ENCODE data around the gene PRPF19.

The PRPF19 gene

GRCh38 chr11:60936467-60937143 is 30.2 kb upstream of the PRPF19 start:
- Histone ChIP-seq H3K27me3 (ENCODE audit: insufficient read depth, low read length, poor library complexity) (peaks cover 4% of the 10 kb centered on the region), H3K4me1 (ENCODE audit: insufficient read depth, low read length) (no peaks in the 10 kb centered on the region), H3K79me2 (ENCODE audit: insufficient read depth, low read length) (no peaks in the 10 kb centered on the region), H3K9me3 (ENCODE audit: insufficient read depth, low read length, severe bottlenecking) (no peaks in the 10 kb centered on the region), H3K4me2 (ENCODE audit: insufficient read depth, low read length) (no peak overlapping the region), H3K9ac (ENCODE audit: low read depth, low read length) (no peak overlapping the region), H2AFZ (ENCODE audit: low read depth, low read length) (no peak overlapping the region), H3K36me3 (ENCODE audit: insufficient read depth, low read length) (no peaks in the 10 kb centered on the region), H3K27ac (ENCODE audit: low read length) (no peak overlapping the region), H4K20me1 (ENCODE audit: insufficient read depth, low read length) (no peaks in the 10 kb centered on the region), H3K4me3 (ENCODE audit: low read depth in 1 of 2, low read length in 2 of 2) (no peak overlapping the region)
- DNase-seq (no peak), ATAC-seq (ENCODE audit: insufficient read depth, low read depth) (no peak)
- TF ChIP-seq EZH2 (IDR thresholded peaks at IDR 0.05; ENCODE audit: borderline replicate concordance, low read depth, low read length, severe bottlenecking): no peak
- TF ChIP-seq, protein P1, sequence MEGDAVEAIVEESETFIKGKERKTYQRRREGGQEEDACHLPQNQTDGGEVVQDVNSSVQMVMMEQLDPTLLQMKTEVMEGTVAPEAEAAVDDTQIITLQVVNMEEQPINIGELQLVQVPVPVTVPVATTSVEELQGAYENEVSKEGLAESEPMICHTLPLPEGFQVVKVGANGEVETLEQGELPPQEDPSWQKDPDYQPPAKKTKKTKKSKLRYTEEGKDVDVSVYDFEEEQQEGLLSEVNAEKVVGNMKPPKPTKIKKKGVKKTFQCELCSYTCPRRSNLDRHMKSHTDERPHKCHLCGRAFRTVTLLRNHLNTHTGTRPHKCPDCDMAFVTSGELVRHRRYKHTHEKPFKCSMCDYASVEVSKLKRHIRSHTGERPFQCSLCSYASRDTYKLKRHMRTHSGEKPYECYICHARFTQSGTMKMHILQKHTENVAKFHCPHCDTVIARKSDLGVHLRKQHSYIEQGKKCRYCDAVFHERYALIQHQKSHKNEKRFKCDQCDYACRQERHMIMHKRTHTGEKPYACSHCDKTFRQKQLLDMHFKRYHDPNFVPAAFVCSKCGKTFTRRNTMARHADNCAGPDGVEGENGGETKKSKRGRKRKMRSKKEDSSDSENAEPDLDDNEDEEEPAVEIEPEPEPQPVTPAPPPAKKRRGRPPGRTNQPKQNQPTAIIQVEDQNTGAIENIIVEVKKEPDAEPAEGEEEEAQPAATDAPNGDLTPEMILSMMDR (IDR thresholded peaks at IDR 0.05; ENCODE audit: borderline replicate concordance, extremely low read depth, low read length, poor library complexity, severe bottlenecking): no peak

DNA sequence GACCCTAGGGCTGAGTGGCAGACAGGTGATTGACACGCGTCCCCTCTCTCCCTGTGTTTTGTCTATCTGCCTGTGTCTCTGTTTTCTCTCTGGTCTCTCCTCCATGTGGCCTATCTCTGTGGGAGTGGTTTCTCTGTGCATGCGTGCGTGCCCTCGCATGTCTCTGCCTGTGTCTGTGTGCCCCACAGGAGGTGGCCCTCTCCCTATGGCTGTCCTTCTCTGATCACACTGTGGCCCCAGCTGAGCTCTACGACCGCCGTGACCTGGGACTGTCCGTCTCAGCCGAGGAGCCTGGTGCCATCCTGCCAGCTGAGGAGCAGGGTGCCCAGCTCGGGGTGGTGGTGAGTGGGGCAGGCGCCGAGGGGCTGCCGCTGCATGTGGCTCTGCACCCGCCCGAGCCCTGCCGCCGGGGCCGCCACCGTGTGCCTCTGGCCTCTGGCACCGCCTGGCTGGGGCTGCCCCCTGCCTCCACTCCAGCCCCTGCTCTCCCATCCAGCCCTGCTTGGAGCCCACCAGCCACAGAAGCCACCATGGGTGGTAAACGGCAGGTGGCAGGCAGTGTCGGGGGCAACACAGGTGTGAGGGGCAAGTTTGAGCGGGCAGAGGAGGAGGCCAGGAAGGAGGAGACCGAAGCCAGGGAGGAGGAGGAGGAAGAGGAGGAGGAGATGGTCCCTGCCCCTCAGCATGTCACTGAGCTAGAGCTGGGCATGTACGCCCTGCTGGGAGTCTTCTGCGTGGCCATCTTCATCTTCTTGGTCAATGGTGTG is 29.5 kb upstream of the PRPF19 start:
- no peak for TF ChIP-seq EZH2 (IDR thresholded peaks at IDR 0.05; ENCODE audit: borderline replicate concordance, low read depth, low read length, severe bottlenecking)
- TF ChIP-seq, protein P1 (IDR thresholded peaks at IDR 0.05; ENCODE audit: borderline replicate concordance, extremely low read depth, low read length, poor library complexity, severe bottlenecking): no peak
- no peaks in the 10 kb centered on the region for H3K36me3 ChIP-seq (ENCODE audit: insufficient read depth, low read length)
- DNase-seq (no peak), ATAC-seq (ENCODE audit: insufficient read depth, low read depth) (no peak)
- no peak overlapping the region for H3K27ac ChIP-seq (ENCODE audit: low read length)
- H3K9ac ChIP-seq (ENCODE audit: low read depth, low read length): no peak overlapping the region
- H3K4me2 ChIP-seq (ENCODE audit: insufficient read depth, low read length): no peak overlapping the region
- H2AFZ ChIP-seq (ENCODE audit: low read depth, low read length): no peak overlapping the region
- no peaks in the 10 kb centered on the region for H3K4me1 ChIP-seq (ENCODE audit: insufficient read depth, low read length)
- peaks cover 4% of the 10 kb centered on the region for H3K27me3 ChIP-seq (ENCODE audit: insufficient read depth, low read length, poor library complexity)
- no peaks in the 10 kb centered on the region for H4K20me1 ChIP-seq (ENCODE audit: insufficient read depth, low read length)
- H3K79me2 ChIP-seq (ENCODE audit: insufficient read depth, low read length): no peaks in the 10 kb centered on the region
- no peak overlapping the region for H3K4me3 ChIP-seq (ENCODE audit: low read depth in 1 of 2, low read length in 2 of 2)
- no peaks in the 10 kb centered on the region for H3K9me3 ChIP-seq (ENCODE audit: insufficient read depth, low read length, severe bottlenecking)

DNA sequence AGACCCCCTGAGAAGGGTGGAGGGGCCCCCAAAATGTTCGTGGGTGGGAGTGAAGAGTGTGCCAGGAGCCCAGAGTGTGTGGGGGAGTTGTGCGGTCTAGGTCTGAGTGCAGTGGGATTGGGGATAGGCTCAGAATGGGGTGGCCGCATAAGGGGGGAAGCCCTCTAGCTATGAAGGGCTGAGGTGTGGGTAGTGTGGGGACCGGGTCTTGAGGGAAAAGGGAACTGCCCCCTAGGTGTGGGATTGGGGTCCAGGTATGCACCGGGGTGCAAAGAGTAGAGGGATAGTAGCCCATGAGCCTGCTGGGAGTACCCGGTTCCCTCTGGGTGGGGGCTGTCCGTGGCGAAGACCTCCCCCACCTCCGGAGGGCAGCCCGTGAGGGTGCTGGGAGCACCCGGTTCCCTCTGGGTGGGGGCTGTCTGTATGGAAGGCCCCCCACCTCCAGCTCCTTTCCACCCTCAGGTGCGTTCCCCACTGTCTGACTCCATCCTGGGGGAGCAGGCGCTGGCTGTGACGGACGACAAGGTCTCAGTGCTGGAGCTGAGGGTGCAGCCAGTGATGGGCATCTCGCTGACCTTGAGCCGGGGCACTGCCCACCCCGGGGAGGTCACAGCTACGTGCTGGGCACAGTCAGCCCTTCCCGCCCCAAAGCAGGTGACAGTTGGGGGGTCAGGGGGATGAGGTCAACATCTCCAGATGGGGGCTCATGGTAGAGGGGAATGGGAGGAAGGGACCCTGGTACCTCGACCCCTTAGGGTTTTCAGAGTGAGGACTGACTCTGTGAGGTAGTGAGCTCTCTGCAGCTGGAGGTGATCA is 28.6 kb upstream of the PRPF19 start:
- ATAC-seq (ENCODE audit: insufficient read depth, low read depth): no peak
- no peaks in the 10 kb centered on the region for H3K36me3 ChIP-seq (ENCODE audit: insufficient read depth, low read length)

More for the DNA sequence above, 28.6 kb upstream of the PRPF19 start:
- Histone ChIP-seq H3K79me2 (ENCODE audit: insufficient read depth, low read length) (no peaks in the 10 kb centered on the region), H3K27ac (ENCODE audit: low read length) (no peak overlapping the region), H4K20me1 (ENCODE audit: insufficient read depth, low read length) (no peaks in the 10 kb centered on the region), H3K27me3 (ENCODE audit: insufficient read depth, low read length, poor library complexity) (peaks cover 4% of the 10 kb centered on the region), H3K9me3 (ENCODE audit: insufficient read depth, low read length, severe bottlenecking) (no peaks in the 10 kb centered on the region), H3K9ac (ENCODE audit: low read depth, low read length) (no peak overlapping the region), H3K4me1 (ENCODE audit: insufficient read depth, low read length) (no peaks in the 10 kb centered on the region), H3K4me2 (ENCODE audit: insufficient read depth, low read length) (no peak overlapping the region), H2AFZ (ENCODE audit: low read depth, low read length) (no peak overlapping the region), H3K4me3 (ENCODE audit: low read depth in 1 of 2, low read length in 2 of 2) (no peak overlapping the region)
- no peak for TF ChIP-seq EZH2 (IDR thresholded peaks at IDR 0.05; ENCODE audit: borderline replicate concordance, low read depth, low read length, severe bottlenecking)
- TF ChIP-seq, protein P1 (IDR thresholded peaks at IDR 0.05; ENCODE audit: borderline replicate concordance, extremely low read depth, low read length, poor library complexity, severe bottlenecking): no peak
- DNase-seq: no peak

Measured in DND-41 (cell line).